Ovary (tissue), 9 donors: ENCODE measurements around the gene DCAF11. TPM values are rescaled to one million over a fixed set of nuclear protein-coding genes. Genes with fewer than 3 reads are reported as not detected.

Source experiments
- DNase-seq, 5 donors: peaks; one replicate each; pipeline ENCODE4 v3.0.0-alpha.2; 2019 to 2020
- H3K27ac ChIP-seq, 2 donors: fragments of 200-600 bp; one replicate each; pipeline versions ENCODE4 v1.5.1 to v1.8.0; 2019 to 2022
- H3K27me3 ChIP-seq: fragments of 200-600 bp; one replicate; pipeline ENCODE4 v1.8.0; 2022
- H3K36me3 ChIP-seq: fragments of 200-600 bp; sonication (generic); one replicate; pipeline ENCODE4 v1.5.1; 2019
- H3K4me1 ChIP-seq: one replicate; pipeline ENCODE4 v1.8.1; 2013; ENCODE audit warnings: mild to moderate bottlenecking, moderate library complexity; ENCODE audit not compliant: insufficient read depth
- H3K4me3 ChIP-seq: fragments of 200-600 bp; sonication (generic); one replicate; pipeline ENCODE4 v1.5.1; 2017
- H3K9me3 ChIP-seq, 2 donors: fragments of 200-600 bp in 1 of 2; sonication (generic) in 1 of 2; one replicate each; pipeline versions ENCODE4 v1.5.1 to v1.8.1; 2013 to 2019; ENCODE audit warnings: mild to moderate bottlenecking in 1 of 2, moderate library complexity in 1 of 2
- EP300 ChIP-seq: sonication (generic); formaldehyde crosslinking; IDR thresholded peaks from one replicate; pipeline ENCODE4 v1.6.1; 2017; ENCODE audit warnings: antibody characterized with exemption
- POLR2A ChIP-seq: fragments of 450-650 bp; IDR thresholded peaks from one replicate; pipeline ENCODE4 v1.6.1; 2017; ENCODE audit warnings: antibody characterized with exemption, mild to moderate bottlenecking, moderate library complexity
- WGBS, 3 donors: extraction: QIAGEN DNeasy Blood & Tissue Kit in 1 of 3; methylation state at CpG; one replicate each; pipeline versions ENCODE4 v1.1.5 to v1.1.7; 2013 to 2017; 5-methylcytosine and 5-hydroxymethylcytosine counted together
- intact Hi-C, 4 donors: fragments of 100-400 bp; cut with DNase I; formaldehyde crosslinking; loops; one replicate each; pipeline versions ENCODE4 v1.11.0 to v1.15.1; 2022 to 2023
- polyA plus RNA-seq, 2 donors: library from polyadenylated mRNA; stranded (reverse); fragments of 200-250 nt in 1 of 2; fragments of 350-450 nt in 1 of 2; fragmentation: Illumina TruSeq in 1 of 2; extraction: RNeasy Lipid Tissue Mini Kit (QIAGEN cat#74804) in 1 of 2; gene quantifications; one replicate each; pipeline ENCODE4 v1.2.3, GENCODE V29; 2013 to 2014
- total RNA-seq, 7 donors: library from RNA; depleted of rRNA in 2 of 7; stranded (reverse); fragments of >200 nt in 2 of 7; fragmentation: NEBNext Ultra II Directional in 3 of 7; extraction: Animal tissue kit (Norgen Biotek cat#: 25700) in 3 of 7; gene quantifications; one replicate each; pipeline versions ENCODE4 v1.1.0 to v1.2.4, GENCODE V29; 2016 to 2023
- TF ChIP-seq, protein P1 (sequence below), 3 donors: fragments of 450-650 bp in 2 of 3; fragments of 200-600 bp in 1 of 3; IDR thresholded peaks; one replicate each; pipeline versions ENCODE4 v1.5.1 to v1.8.0; 2016 to 2022; ENCODE audit warnings: antibody characterized with exemption in 3 of 3, mild to moderate bottlenecking in 1 of 3
- donor health status: DM: no; HTN: no; CAD: no; lungs with moderate emphysema.
- donor health status: DM: no; HTN: no; CAD: no.
- donor health status: Bipolar disorder and iron deficiency.
- donor health status: DM: yes; HTN: yes; CAD: no.
- donor health status: DM: no; HTN: no; CAD: no.
- donor health status: DM: yes; HTN: yes; CAD: no.

The DCAF11 gene
- total and polyA plus RNA-seq, 9 donors, result 34.7 to 71.4 (median 51.5) TPM

DNA sequence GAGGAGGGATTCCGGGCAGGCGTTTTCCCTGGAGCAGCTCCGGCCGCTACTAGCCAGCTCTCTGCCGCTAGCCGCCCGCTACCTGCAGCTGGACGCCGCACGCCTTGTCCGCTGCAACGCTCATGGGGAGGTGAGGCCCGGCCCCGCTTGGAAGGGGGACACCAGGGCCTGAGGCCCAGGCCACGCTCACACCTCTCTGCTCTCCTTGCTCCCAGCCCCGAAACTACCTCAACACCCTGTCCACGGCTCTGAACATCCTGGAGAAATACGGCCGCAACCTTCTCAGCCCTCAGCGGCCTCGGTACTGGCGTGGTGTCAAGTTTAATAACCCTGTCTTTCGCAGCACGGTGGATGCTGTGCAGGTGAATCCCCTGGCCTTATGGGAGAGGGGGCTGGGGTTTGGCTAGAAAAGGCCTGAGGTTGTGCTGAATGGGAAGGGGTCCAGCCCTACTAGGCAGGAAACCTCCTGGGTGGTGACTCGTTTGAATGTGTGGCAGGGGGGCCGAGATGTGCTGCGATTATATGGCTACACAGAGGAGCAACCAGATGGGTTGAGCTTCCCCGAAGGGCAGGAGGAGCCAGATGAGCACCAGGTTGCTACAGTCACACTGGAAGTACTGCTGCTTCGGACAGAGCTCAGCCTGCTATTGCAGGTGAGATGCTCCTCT lies 33.3 kb downstream of the DCAF11 start:
- DNase-seq, result no peak
- H3K4me3 ChIP-seq, result peak overlapping the region; percentile 94
- H3K4me1 ChIP-seq, result peaks cover 10% of the 10 kb centered on the region
- WGBS, 3 donors, result 4 to 8% (median 4%) methylated on average over 16 to 29 of the region's 29 CpGs
- H3K27ac ChIP-seq, result peak overlapping the region; percentile 75 to 83
- H3K36me3 ChIP-seq, result no peaks in the 10 kb centered on the region
- no peaks in the 10 kb centered on the region for H3K9me3 ChIP-seq
- intact Hi-C loops, result loop anchor here in 1 of 4 donors (10.0 kb wide), 1 partner anchor 217 kb away; the partner anchor contains the start of gene NFATC4
- no peak for TF ChIP-seq EP300
- TF ChIP-seq, protein P1, sequence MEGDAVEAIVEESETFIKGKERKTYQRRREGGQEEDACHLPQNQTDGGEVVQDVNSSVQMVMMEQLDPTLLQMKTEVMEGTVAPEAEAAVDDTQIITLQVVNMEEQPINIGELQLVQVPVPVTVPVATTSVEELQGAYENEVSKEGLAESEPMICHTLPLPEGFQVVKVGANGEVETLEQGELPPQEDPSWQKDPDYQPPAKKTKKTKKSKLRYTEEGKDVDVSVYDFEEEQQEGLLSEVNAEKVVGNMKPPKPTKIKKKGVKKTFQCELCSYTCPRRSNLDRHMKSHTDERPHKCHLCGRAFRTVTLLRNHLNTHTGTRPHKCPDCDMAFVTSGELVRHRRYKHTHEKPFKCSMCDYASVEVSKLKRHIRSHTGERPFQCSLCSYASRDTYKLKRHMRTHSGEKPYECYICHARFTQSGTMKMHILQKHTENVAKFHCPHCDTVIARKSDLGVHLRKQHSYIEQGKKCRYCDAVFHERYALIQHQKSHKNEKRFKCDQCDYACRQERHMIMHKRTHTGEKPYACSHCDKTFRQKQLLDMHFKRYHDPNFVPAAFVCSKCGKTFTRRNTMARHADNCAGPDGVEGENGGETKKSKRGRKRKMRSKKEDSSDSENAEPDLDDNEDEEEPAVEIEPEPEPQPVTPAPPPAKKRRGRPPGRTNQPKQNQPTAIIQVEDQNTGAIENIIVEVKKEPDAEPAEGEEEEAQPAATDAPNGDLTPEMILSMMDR (IDR thresholded peaks at IDR 0.05), result no peak
- no peak for TF ChIP-seq POLR2A
- H3K27me3 ChIP-seq, result no peaks in the 10 kb centered on the region

GRCh38 chr14:24149302-24149969 lies 34.9 kb downstream of the DCAF11 start:
- intact Hi-C loops, result loop anchor here in 1 of 4 donors (10.0 kb wide), 1 partner anchor 215 kb away; the partner anchor contains the start of gene NFATC4
- Histone ChIP-seq H3K4me1 (peaks cover 10% of the 10 kb centered on the region), H3K4me3 (no peak overlapping the region), H3K36me3 (no peaks in the 10 kb centered on the region), H3K27ac (no peak overlapping the region), H3K9me3 (no peaks in the 10 kb centered on the region), H3K27me3 (no peaks in the 10 kb centered on the region)
- DNase-seq, result no peak
- WGBS, 3 donors, result 90 to 98% (median 92%) methylated on average over 3 of the region's 3 CpGs
- TF ChIP-seq EP300, result no peak
- TF ChIP-seq, protein P1 (IDR thresholded peaks at IDR 0.05), result no peak
- TF ChIP-seq POLR2A, result no peak

- Histone ChIP-seq H3K4me1 (peaks cover 10% of the 10 kb centered on the region), H3K4me3 (no peak overlapping the region), H3K27ac (no peak overlapping the region), H3K27me3 (no peaks in the 10 kb centered on the region), H3K9me3 (no peaks in the 10 kb centered on the region), H3K36me3 (no peaks in the 10 kb centered on the region)
- TF ChIP-seq EP300, result no peak
- no peak for TF ChIP-seq POLR2A
- no peak for DNase-seq
- intact Hi-C loops, result no loop called here
- WGBS, 3 donors, result 89 to 91% (median 90%) methylated on average over 9 of the region's 9 CpGs
Measured at GRCh38 chr14:24150061-24150460, 35.5 kb downstream of the DCAF11 start.

DNA sequence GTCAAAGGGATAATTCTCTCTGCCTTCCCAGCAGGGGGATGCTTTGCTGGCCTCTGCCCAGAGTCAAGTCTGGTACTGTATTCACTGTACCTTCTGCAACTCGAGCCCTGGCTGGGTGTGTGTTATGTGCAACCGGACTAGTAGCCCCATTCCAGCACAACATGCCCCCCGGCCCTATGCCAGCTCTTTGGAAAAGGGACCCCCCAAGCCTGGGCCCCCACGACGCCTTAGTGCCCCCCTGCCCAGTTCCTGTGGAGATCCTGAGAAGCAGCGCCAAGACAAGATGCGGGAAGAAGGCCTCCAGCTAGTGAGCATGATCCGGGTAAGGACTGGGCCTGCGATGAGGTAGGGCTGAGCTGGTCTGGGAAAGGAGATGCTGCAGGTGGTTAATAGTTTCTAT lies 36.0 kb downstream of the DCAF11 start:
- 87 to 93% (median 88%) methylated on average over 9 of the region's 9 CpGs for WGBS, 3 donors
- intact Hi-C loops, result no loop called here
- TF ChIP-seq EP300 (no peak), POLR2A (no peak)
- TF ChIP-seq, protein P1 (IDR thresholded peaks at IDR 0.05), result no peak
- Histone ChIP-seq H3K27me3 (no peaks in the 10 kb centered on the region), H3K4me1 (peaks cover 6% of the 10 kb centered on the region), H3K27ac (no peak overlapping the region), H3K9me3 (no peaks in the 10 kb centered on the region), H3K36me3 (no peaks in the 10 kb centered on the region), H3K4me3 (no peak overlapping the region)
- DNase-seq, result no peak

DNA sequence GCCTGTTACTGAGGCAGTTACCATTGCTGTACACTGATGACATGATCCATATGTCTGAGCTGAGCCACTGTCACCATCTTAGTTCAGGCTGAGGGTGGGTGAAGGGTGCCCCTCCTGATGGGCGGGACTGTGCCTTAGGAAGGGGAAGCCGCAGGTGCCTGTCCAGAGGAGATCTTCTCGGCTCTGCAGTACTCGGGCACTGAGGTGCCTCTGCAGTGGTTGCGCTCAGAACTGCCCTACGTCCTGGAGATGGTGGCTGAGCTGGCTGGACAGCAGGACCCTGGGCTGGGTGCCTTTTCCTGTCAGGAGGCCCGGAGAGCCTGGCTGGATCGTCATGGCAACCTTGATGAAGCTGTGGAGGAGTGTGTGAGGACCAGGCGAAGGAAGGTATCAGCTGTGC lies 36.4 kb downstream of the DCAF11 start:
- TF ChIP-seq, protein P1 (IDR thresholded peaks at IDR 0.05), result no peak
- TF ChIP-seq EP300 (no peak), POLR2A (no peak)

More for the DNA sequence above, 36.4 kb downstream of the DCAF11 start:
- no peak for DNase-seq
- no peak overlapping the region for H3K27ac ChIP-seq
- no peaks in the 10 kb centered on the region for H3K36me3 ChIP-seq
- H3K4me3 ChIP-seq, result no peak overlapping the region
- WGBS, 3 donors, result 70 to 76% (median 75%) methylated on average over 9 of the region's 9 CpGs
- no peaks in the 10 kb centered on the region for H3K27me3 ChIP-seq
- intact Hi-C loops, result no loop called here
- no peaks in the 10 kb centered on the region for H3K9me3 ChIP-seq
- peaks cover 2% of the 10 kb centered on the region for H3K4me1 ChIP-seq
